COLO668 (cell line): ENCODE results near the gene CFAP107.

ENCODE experiments used
- DNase-seq: peaks from one replicate; lab custom pipeline; 2025; ENCODE audit not compliant: unreplicated experiment; lab: John Stamatoyannopoulos, UW

CFAP107 gene

GRCh38 chr1:12739613-12740012, 6.4 kb upstream of the CFAP107 start:
- DNase-seq: no peak

GRCh38 chr1:12741946-12742345, 4.1 kb upstream of the CFAP107 start:
- DNase-seq: no peak

- no peak for DNase-seq
Observed at GRCh38 chr1:12745126-12745991, 641 bp upstream of the CFAP107 start.

- DNase-seq: no peak
Observed at GRCh38 chr1:12748778-12749355, 2.9 kb downstream of the CFAP107 start.

GRCh38 chr1:12754738-12755137, 8.7 kb downstream of the CFAP107 start:
- no peak for DNase-seq

GRCh38 chr1:12756273-12756672, 10.3 kb downstream of the CFAP107 start:
- DNase-seq: no peak

GRCh38 chr1:12756768-12757413, 10.9 kb downstream of the CFAP107 start:
- no peak for DNase-seq

GRCh38 chr1:12757836-12758235, 11.8 kb downstream of the CFAP107 start:
- DNase-seq: no peak

- no peak for DNase-seq
Observed at GRCh38 chr1:12760256-12760795, 14.3 kb downstream of the CFAP107 start.

- no peak for DNase-seq
Observed at GRCh38 chr1:12761781-12762180, 15.8 kb downstream of the CFAP107 start.

- no peak for DNase-seq
Observed at GRCh38 chr1:12762766-12763165, 16.8 kb downstream of the CFAP107 start.

GRCh38 chr1:12763479-12763878, 17.5 kb downstream of the CFAP107 start:
- DNase-seq: no peak

- DNase-seq: no peak
Observed at GRCh38 chr1:12764016-12764415, 18.0 kb downstream of the CFAP107 start.

GRCh38 chr1:12769031-12769430, 23.0 kb downstream of the CFAP107 start:
- DNase-seq: no peak

- DNase-seq: no peak
Observed at GRCh38 chr1:12769976-12770505, 24.0 kb downstream of the CFAP107 start.

- no peak for DNase-seq
Observed at GRCh38 chr1:12770620-12771019, 24.6 kb downstream of the CFAP107 start.

- DNase-seq: no peak
Observed at GRCh38 chr1:12771186-12771585, 25.2 kb downstream of the CFAP107 start.

GRCh38 chr1:12772520-12772919, 26.5 kb downstream of the CFAP107 start:
- no peak for DNase-seq

- no peak for DNase-seq
Observed at GRCh38 chr1:12773438-12773837, 27.4 kb downstream of the CFAP107 start, which contains the start of gene PRAMEF12. TSS of gene PRAMEF12 (plus strand) at chr1:12773738. CDS start at chr1:12774868, 1,130 bp downstream.

GRCh38 chr1:12774801-12775345, 28.9 kb downstream of the CFAP107 start:
- no peak for DNase-seq

- DNase-seq: no peak
Observed at GRCh38 chr1:12775443-12775842, 29.4 kb downstream of the CFAP107 start.
